SK-N-SH treated with all-trans-retinoic acid at 6 μM for 48 hours (cell line): ENCODE results near the gene OR2AE1.

Experiments used
- ATAC-seq: fragments of 200-7000 bp; cut with Tn5 transposase; 3 replicates; pipeline ENCODE4 v1.9.1; 2020; ENCODE audit warnings: mild to moderate bottlenecking, moderate library complexity
- BACH2 ChIP-seq: fragments of 250-450 bp; sonication (Bioruptor Pico); IDR thresholded peaks from 2 replicates; pipeline ENCODE4 v1.9.0; 2021; ENCODE audit warnings: mild to moderate bottlenecking, borderline replicate concordance
- CREB5 ChIP-seq: fragments of 250-450 bp; sonication (Bioruptor Pico); IDR thresholded peaks from 2 replicates; pipeline ENCODE4 v1.5.1; 2020; ENCODE audit warnings: low read depth, mild to moderate bottlenecking, moderate library complexity
- CSDC2 ChIP-seq: fragments of 250-450 bp; sonication (Bioruptor Pico); IDR thresholded peaks from 2 replicates; pipeline ENCODE4 v1.5.0; 2020; ENCODE audit warnings: mild to moderate bottlenecking, moderate library complexity
- CSRNP3 ChIP-seq: fragments of 250-450 bp; sonication (Bioruptor Pico); IDR thresholded peaks from 2 replicates; pipeline ENCODE4 v1.5.1; 2021; ENCODE audit warnings: mild to moderate bottlenecking, moderate library complexity
- ESRRG ChIP-seq: fragments of 250-450 bp; sonication (Bioruptor Pico); IDR thresholded peaks from 2 replicates; pipeline ENCODE4 v1.6.1; 2021; ENCODE audit warnings: mild to moderate bottlenecking
- GLIS3 ChIP-seq: fragments of 250-450 bp; sonication (Bioruptor Pico); IDR thresholded peaks from 2 replicates; pipeline ENCODE4 v1.5.0; 2020; ENCODE audit warnings: mild to moderate bottlenecking, moderate library complexity
- ISL1 ChIP-seq: fragments of 250-450 bp; sonication (Bioruptor Pico); IDR thresholded peaks from 2 replicates; pipeline ENCODE4 v2.1.2; 2022; ENCODE audit warnings: mild to moderate bottlenecking, moderate library complexity
- OSR1 ChIP-seq: fragments of 250-450 bp; sonication (Bioruptor Pico); IDR thresholded peaks from 2 replicates; pipeline ENCODE4 v1.8.0; 2022; ENCODE audit warnings: moderate library complexity, mild to moderate bottlenecking, inconsistent platforms
- RARB ChIP-seq: fragments of 250-450 bp; sonication (Bioruptor Pico); IDR thresholded peaks from 2 replicates; pipeline ENCODE4 v1.8.0; 2021; ENCODE audit warnings: mild to moderate bottlenecking, moderate library complexity
- SNAI2 ChIP-seq: fragments of 250-450 bp; sonication (Bioruptor Pico); IDR thresholded peaks from 2 replicates; pipeline ENCODE4 v1.5.0; 2020; ENCODE audit warnings: mild to moderate bottlenecking, moderate library complexity
- TOX ChIP-seq: fragments of 250-450 bp; sonication (Bioruptor Pico); IDR thresholded peaks from 2 replicates; pipeline ENCODE4 v1.8.0; 2021; ENCODE audit warnings: mild to moderate bottlenecking, moderate library complexity, borderline replicate concordance
- ZC3H10 ChIP-seq: fragments of 250-450 bp; sonication (Bioruptor Pico); IDR thresholded peaks from 2 replicates; pipeline ENCODE4 v1.5.1; 2021; ENCODE audit warnings: mild to moderate bottlenecking, moderate library complexity
- ZFP30 ChIP-seq: fragments of 450-650 bp; formaldehyde crosslinking; IDR thresholded peaks from 2 replicates; pipeline ENCODE4 v1.5.0; 2022; ENCODE audit warnings: mild to moderate bottlenecking, moderate library complexity
- ZNF565 ChIP-seq: fragments of 450-650 bp; formaldehyde crosslinking; conservative IDR thresholded peaks from 2 replicates; pipeline ENCODE4 v1.5.0; 2020; ENCODE audit warnings: low read depth, mild to moderate bottlenecking, moderate library complexity
- ZNF70 ChIP-seq: fragments of 450-650 bp; formaldehyde crosslinking; IDR thresholded peaks from 2 replicates; pipeline ENCODE4 v1.5.0; 2020; ENCODE audit warnings: mild to moderate bottlenecking, moderate library complexity
- TF ChIP-seq, protein P1 (sequence below): fragments of 250-450 bp; sonication (Bioruptor Pico); IDR thresholded peaks from 2 replicates; pipeline ENCODE4 v1.5.0; 2020; ENCODE audit warnings: mild to moderate bottlenecking, moderate library complexity
- TF ChIP-seq, protein P2 (sequence below): fragments of 250-450 bp; sonication (Bioruptor Pico); IDR thresholded peaks from 2 replicates; pipeline ENCODE4 v1.8.0; 2020; ENCODE audit warnings: mild to moderate bottlenecking, moderate library complexity, borderline replicate concordance

Gene OR2AE1

GRCh38 chr7:99876933-99877332 is at the start of gene OR2AE1:
Gene OR2AE1 (minus strand): TSS chr7:99877033. CDS start chr7:99877033, 0 bp downstream.
- TF ChIP-seq BACH2 (CRISPR knock-in tag) (no peak), ZNF565 (CRISPR knock-in tag) (no peak), GLIS3 (CRISPR knock-in tag) (no peak), ZNF70 (CRISPR knock-in tag) (no peak), ISL1 (CRISPR knock-in tag) (no peak), RARB (CRISPR knock-in tag) (no peak), TOX (CRISPR knock-in tag) (no peak), CSRNP3 (CRISPR knock-in tag) (no peak), SNAI2 (CRISPR knock-in tag) (no peak)
- TF ChIP-seq, protein P1, sequence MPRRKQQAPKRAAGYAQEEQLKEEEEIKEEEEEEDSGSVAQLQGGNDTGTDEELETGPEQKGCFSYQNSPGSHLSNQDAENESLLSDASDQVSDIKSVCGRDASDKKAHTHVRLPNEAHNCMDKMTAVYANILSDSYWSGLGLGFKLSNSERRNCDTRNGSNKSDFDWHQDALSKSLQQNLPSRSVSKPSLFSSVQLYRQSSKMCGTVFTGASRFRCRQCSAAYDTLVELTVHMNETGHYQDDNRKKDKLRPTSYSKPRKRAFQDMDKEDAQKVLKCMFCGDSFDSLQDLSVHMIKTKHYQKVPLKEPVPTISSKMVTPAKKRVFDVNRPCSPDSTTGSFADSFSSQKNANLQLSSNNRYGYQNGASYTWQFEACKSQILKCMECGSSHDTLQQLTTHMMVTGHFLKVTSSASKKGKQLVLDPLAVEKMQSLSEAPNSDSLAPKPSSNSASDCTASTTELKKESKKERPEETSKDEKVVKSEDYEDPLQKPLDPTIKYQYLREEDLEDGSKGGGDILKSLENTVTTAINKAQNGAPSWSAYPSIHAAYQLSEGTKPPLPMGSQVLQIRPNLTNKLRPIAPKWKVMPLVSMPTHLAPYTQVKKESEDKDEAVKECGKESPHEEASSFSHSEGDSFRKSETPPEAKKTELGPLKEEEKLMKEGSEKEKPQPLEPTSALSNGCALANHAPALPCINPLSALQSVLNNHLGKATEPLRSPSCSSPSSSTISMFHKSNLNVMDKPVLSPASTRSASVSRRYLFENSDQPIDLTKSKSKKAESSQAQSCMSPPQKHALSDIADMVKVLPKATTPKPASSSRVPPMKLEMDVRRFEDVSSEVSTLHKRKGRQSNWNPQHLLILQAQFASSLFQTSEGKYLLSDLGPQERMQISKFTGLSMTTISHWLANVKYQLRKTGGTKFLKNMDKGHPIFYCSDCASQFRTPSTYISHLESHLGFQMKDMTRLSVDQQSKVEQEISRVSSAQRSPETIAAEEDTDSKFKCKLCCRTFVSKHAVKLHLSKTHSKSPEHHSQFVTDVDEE (CRISPR knock-in tag): no peak
- ATAC-seq: no peak

- ATAC-seq: no peak
Measured at GRCh38 chr7:99926321-99926720, 49.5 kb upstream of the OR2AE1 start.

More at GRCh38 chr7:99926321-99926720, 49.5 kb upstream of the OR2AE1 start:
- no peak for TF ChIP-seq CSRNP3 (CRISPR knock-in tag)
- TF ChIP-seq TOX (CRISPR knock-in tag): no peak
- TF ChIP-seq CSDC2: no peak
- no peak for TF ChIP-seq ZC3H10 (CRISPR knock-in tag)
- no peak for TF ChIP-seq ESRRG
- TF ChIP-seq ZNF70 (CRISPR knock-in tag): no peak
- no peak for TF ChIP-seq OSR1
- no peak for TF ChIP-seq ZNF565 (CRISPR knock-in tag)
- no peak for TF ChIP-seq ISL1 (CRISPR knock-in tag)
- no peak for TF ChIP-seq SNAI2 (CRISPR knock-in tag)
- TF ChIP-seq, protein P2, sequence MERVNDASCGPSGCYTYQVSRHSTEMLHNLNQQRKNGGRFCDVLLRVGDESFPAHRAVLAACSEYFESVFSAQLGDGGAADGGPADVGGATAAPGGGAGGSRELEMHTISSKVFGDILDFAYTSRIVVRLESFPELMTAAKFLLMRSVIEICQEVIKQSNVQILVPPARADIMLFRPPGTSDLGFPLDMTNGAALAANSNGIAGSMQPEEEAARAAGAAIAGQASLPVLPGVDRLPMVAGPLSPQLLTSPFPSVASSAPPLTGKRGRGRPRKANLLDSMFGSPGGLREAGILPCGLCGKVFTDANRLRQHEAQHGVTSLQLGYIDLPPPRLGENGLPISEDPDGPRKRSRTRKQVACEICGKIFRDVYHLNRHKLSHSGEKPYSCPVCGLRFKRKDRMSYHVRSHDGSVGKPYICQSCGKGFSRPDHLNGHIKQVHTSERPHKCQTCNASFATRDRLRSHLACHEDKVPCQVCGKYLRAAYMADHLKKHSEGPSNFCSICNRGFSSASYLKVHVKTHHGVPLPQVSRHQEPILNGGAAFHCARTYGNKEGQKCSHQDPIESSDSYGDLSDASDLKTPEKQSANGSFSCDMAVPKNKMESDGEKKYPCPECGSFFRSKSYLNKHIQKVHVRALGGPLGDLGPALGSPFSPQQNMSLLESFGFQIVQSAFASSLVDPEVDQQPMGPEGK: no peak
- TF ChIP-seq, protein P1 (CRISPR knock-in tag): no peak
- TF ChIP-seq BACH2 (CRISPR knock-in tag): no peak
- TF ChIP-seq ZFP30 (CRISPR knock-in tag): no peak
- no peak for TF ChIP-seq CREB5 (CRISPR knock-in tag)
- no peak for TF ChIP-seq GLIS3 (CRISPR knock-in tag)
- TF ChIP-seq RARB (CRISPR knock-in tag): no peak
